ENCODE measurements around the gene MKLN1. TPM values are rescaled to one million over a fixed set of nuclear protein-coding genes. Genes with fewer than 3 reads are reported as not detected.

Gene MKLN1
- total RNA-seq, 4 donors from 2014 or later = 37.9 to 55.2 (median 41.3) TPM

DNA sequence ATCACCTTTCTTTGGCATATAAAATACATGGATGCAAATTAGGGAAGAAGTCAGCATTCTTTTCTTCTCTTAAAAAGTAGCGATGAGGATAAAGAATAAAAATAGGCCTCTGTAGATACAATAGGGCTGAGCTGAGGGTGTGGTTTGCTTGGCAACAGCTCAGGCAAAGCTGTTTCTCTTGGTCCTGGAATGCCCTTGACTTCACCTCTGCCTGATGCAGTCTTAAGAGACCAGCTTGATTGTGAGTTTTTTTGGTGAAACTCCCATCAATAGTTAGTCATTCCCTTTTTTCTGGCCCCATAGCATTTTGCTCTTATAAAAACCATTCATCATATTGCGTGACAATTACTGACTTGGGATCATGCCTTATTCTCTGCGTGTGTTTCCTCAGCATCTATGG, 42.1 kb upstream of the MKLN1 start:
- TF ChIP-seq POLR2AphosphoS5 (IDR thresholded peaks at IDR 0.05) (no peak), POLR2A (IDR thresholded peaks at IDR 0.05; ENCODE audit: low read depth) (no peak), EP300 (IDR thresholded peaks at IDR 0.05) (no peak)
- TF ChIP-seq, protein P1, sequence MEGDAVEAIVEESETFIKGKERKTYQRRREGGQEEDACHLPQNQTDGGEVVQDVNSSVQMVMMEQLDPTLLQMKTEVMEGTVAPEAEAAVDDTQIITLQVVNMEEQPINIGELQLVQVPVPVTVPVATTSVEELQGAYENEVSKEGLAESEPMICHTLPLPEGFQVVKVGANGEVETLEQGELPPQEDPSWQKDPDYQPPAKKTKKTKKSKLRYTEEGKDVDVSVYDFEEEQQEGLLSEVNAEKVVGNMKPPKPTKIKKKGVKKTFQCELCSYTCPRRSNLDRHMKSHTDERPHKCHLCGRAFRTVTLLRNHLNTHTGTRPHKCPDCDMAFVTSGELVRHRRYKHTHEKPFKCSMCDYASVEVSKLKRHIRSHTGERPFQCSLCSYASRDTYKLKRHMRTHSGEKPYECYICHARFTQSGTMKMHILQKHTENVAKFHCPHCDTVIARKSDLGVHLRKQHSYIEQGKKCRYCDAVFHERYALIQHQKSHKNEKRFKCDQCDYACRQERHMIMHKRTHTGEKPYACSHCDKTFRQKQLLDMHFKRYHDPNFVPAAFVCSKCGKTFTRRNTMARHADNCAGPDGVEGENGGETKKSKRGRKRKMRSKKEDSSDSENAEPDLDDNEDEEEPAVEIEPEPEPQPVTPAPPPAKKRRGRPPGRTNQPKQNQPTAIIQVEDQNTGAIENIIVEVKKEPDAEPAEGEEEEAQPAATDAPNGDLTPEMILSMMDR (IDR thresholded peaks at IDR 0.05) = no peak
- Histone ChIP-seq H3K4me3 (no peak overlapping the region), H3K27me3 (no peaks in the 10 kb centered on the region), H3K4me1 (peaks cover 17 to 24% (median 23%) of the 10 kb centered on the region in 4 donors), H3K36me3 (no peaks in the 10 kb centered on the region), H3K9me3 (no peaks in the 10 kb centered on the region), H3K27ac (replicated peaks in 1 of 4) (peak overlapping the region; percentile 67 to 82 (median 76))
- 69% methylated on average over 3 of the region's 3 CpGs for WGBS
- DNase-seq (ENCODE audit: extremely low spot score) = no peak
- intact Hi-C loops (cut with DNase I) = no loop called here

DNA sequence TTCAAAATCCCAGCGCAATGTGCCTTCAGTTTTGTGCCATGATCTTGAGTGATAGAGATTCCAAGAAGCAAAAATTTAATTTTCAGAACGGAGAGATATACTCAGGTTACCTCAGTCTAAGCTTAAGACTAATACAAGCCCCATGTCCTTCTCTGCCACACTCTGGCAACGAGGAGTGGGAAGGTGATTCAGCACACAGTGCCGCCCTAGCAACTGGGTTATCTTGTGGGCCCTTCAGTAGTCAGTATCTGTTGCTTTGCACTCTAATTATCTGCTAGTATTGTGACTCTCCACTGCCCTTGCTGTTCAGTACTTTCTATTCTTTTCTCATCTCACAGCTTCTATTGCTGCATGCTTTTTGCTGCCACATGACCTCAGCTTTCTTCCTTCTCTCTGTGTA, 39.2 kb upstream of the MKLN1 start:
- no peaks in the 10 kb centered on the region for H3K9me3 ChIP-seq
- H3K4me3 ChIP-seq = no peak overlapping the region
- TF ChIP-seq EP300 (IDR thresholded peaks at IDR 0.05) (no peak), POLR2A (IDR thresholded peaks at IDR 0.05; ENCODE audit: low read depth) (no peak), POLR2AphosphoS5 (IDR thresholded peaks at IDR 0.05) (no peak)
- TF ChIP-seq, protein P1 (IDR thresholded peaks at IDR 0.05) = no peak
- H3K4me1 ChIP-seq = peaks cover 17 to 24% (median 23%) of the 10 kb centered on the region in 4 donors
- 90% methylated on average over 4 of the region's 4 CpGs for WGBS
- H3K36me3 ChIP-seq = no peaks in the 10 kb centered on the region
- no peak overlapping the region for H3K27ac ChIP-seq (replicated peaks in 1 of 4)
- intact Hi-C loops (cut with DNase I) = no loop called here
- no peaks in the 10 kb centered on the region for H3K27me3 ChIP-seq
- DNase-seq (ENCODE audit: extremely low spot score) = no peak

DNA sequence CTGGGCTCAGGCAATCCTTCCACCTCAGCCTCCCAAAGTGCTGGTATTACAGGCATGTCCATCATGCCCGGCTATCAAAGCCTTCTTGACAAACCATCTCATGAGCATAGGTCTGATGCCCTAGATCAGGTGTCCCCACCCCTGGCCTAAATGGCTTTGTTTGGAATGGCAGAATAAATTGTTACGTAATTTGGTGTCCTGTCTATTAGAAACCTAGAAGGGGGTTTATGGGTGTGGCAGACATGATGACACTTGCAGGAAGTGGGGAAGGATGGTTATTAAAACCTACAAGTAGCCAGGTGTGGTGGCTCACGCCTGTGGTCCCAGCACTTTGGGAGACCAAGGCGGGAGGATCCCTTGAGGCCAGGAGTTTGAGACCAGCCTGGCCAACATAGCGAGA, 38.6 kb upstream of the MKLN1 start:
- Histone ChIP-seq H3K27me3 (no peaks in the 10 kb centered on the region), H3K4me3 (no peak overlapping the region), H3K27ac (replicated peaks in 1 of 4) (no peak overlapping the region), H3K4me1 (peaks cover 17 to 24% (median 23%) of the 10 kb centered on the region in 4 donors), H3K36me3 (no peaks in the 10 kb centered on the region), H3K9me3 (no peaks in the 10 kb centered on the region)
- intact Hi-C loops (cut with DNase I) = no loop called here
- TF ChIP-seq POLR2AphosphoS5 (IDR thresholded peaks at IDR 0.05) (no peak), EP300 (IDR thresholded peaks at IDR 0.05) (no peak), POLR2A (IDR thresholded peaks at IDR 0.05; ENCODE audit: low read depth) (no peak)
- TF ChIP-seq, protein P1 (IDR thresholded peaks at IDR 0.05) = no peak
- no peak for DNase-seq (ENCODE audit: extremely low spot score)
- 91% methylated on average over 5 of the region's 5 CpGs for WGBS

DNA sequence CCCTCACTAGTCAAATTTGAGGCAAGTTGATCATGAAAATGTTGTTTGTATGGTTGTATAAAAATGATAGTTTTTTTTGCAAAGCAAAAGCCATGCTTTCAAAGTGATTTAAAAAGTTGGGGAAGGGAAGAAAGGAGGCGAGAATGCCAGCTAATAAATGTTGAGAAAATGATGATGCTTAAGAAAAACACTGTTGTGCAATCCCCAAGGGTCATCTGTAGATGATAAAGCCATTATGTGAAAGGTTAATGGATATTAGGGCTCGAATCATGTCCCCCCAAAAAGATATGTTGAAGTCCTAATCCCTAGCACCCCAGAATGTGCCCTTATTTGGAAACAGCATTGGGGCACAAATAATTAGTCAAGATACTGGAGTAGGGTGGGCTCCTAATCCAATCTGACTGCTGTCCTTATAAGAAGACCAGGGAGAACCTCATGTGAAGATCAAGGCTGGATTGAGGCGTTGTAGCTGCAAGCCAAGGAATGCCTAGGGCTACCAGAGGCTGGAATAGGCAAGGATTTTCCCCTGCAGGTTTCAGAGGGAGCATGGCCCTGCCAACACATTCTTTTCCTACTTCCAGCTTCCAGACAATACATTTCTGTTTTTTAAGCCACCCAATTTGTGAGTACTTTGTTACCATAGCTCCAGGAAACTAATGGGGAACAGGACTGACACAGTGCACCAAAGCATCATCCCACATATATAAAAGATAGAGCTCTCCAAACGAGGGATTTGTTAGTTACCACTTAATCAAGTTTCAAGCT, 35.4 kb upstream of the MKLN1 start:
- TF ChIP-seq POLR2AphosphoS5 (IDR thresholded peaks at IDR 0.05) (no peak), POLR2A (IDR thresholded peaks at IDR 0.05; ENCODE audit: low read depth) (no peak), EP300 (IDR thresholded peaks at IDR 0.05) (no peak)
- TF ChIP-seq, protein P1 (IDR thresholded peaks at IDR 0.05) = no peak
- Histone ChIP-seq H3K27me3 (no peaks in the 10 kb centered on the region), H3K4me1 (peaks cover 0 to 4% (median 0%) of the 10 kb centered on the region in 4 donors), H3K27ac (replicated peaks in 1 of 4) (no peak overlapping the region), H3K36me3 (no peaks in the 10 kb centered on the region), H3K4me3 (no peak overlapping the region), H3K9me3 (no peaks in the 10 kb centered on the region)
- DNase-seq (ENCODE audit: extremely low spot score) = no peak
- intact Hi-C loops (cut with DNase I) = no loop called here
- 80% methylated on average over 4 of the region's 4 CpGs for WGBS

Data from esophagus muscularis mucosa (tissue), 4 donors.